Ecto neural progenitor cell (in vitro differentiated cells): Measurements from ENCODE around the gene WWC2.

Experiments
- DNase-seq: peaks from one replicate; pipeline ENCODE4 v3.0.0-alpha.2; 2018; ENCODE audit warnings: low spot score

The WWC2 gene

GRCh38 chr4:183256756-183257385 is 157.8 kb downstream of the WWC2 start:
- DNase-seq: peak; percentile 69

- DNase-seq: no peak
These were observed 158.8 kb downstream of the WWC2 start for GRCh38 chr4:183257808-183258207.

- DNase-seq: no peak
These were observed 161.6 kb downstream of the WWC2 start for GRCh38 chr4:183260491-183261151.

GRCh38 chr4:183261953-183262775 is 163.1 kb downstream of the WWC2 start:
- DNase-seq: peak; percentile 82

- no peak for DNase-seq
These were observed 163.7 kb downstream of the WWC2 start for GRCh38 chr4:183262776-183263100.

- DNase-seq: no peak
These were observed 164.8 kb downstream of the WWC2 start for GRCh38 chr4:183263787-183264386.

GRCh38 chr4:183264614-183265013 is 165.6 kb downstream of the WWC2 start:
- DNase-seq: no peak

- DNase-seq: no peak
These were observed 167.3 kb downstream of the WWC2 start for GRCh38 chr4:183266371-183266770.

GRCh38 chr4:183268556-183268955 is 169.5 kb downstream of the WWC2 start:
- DNase-seq: no peak

GRCh38 chr4:183272384-183272783 is 173.3 kb downstream of the WWC2 start:
- no peak for DNase-seq

- DNase-seq: no peak
These were observed 177.0 kb downstream of the WWC2 start for GRCh38 chr4:183276106-183276505.

GRCh38 chr4:183284258-183284785 is 185.3 kb downstream of the WWC2 start:
- DNase-seq: no peak

- DNase-seq: no peak
These were observed 185.9 kb downstream of the WWC2 start for GRCh38 chr4:183284965-183285364.

GRCh38 chr4:183285886-183286285 is 186.8 kb downstream of the WWC2 start:
- no peak for DNase-seq

GRCh38 chr4:183286590-183287308 is 187.7 kb downstream of the WWC2 start:
- DNase-seq: no peak

GRCh38 chr4:183287309-183287659 is 188.2 kb downstream of the WWC2 start:
- no peak for DNase-seq

- DNase-seq: no peak
These were observed 188.6 kb downstream of the WWC2 start for GRCh38 chr4:183287677-183288076.

- DNase-seq: no peak
These were observed 189.9 kb downstream of the WWC2 start for GRCh38 chr4:183288955-183289354.

GRCh38 chr4:183289688-183290087 is 190.6 kb downstream of the WWC2 start:
- DNase-seq: no peak

- no peak for DNase-seq
These were observed 192.0 kb downstream of the WWC2 start for GRCh38 chr4:183291070-183291469.

- no peak for DNase-seq
These were observed 196.7 kb downstream of the WWC2 start for GRCh38 chr4:183295711-183296110.

- DNase-seq: no peak
These were observed 198.6 kb downstream of the WWC2 start for GRCh38 chr4:183297675-183298074.
